ENCODE data around the gene COL18A1.

Gene COL18A1

DNA sequence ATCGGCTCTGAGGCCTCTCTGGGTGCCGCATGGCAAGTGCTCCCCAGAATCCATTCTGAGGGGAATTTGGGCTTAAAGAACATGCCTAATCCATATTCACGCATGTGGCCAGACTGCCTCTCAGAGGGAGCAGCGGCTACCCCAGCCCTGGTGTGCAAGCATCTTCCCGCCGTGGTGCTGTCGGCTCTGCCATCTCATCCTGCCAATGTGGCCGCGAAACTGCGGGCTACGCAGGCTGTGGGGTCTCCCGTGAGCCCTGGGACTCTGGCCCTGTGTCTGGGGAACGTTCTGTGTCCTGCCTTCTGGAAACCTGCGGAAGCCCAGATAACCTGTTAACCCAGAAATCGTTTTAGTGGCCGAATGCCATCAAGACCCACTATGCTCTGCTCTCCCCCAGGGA lies 76.6 kb downstream of the COL18A1 start:
- H3K18ac ChIP-seq (ENCODE audit: low read length): no peak overlapping the region
- H4K8ac ChIP-seq (ENCODE audit: low read depth, low read length): no peak overlapping the region
- no peak overlapping the region for H2AK5ac ChIP-seq (ENCODE audit: low read depth, low read length)
- H2BK12ac ChIP-seq (ENCODE audit: low read length): no peak overlapping the region
- WGBS, 2 donors (ENCODE audit: extremely low coverage in 2 of 2, insufficient read length in 2 of 2, insufficient replicate concordance in 1 of 2): no CpG with 5 or more reads among the region's 16 CpGs
- peaks cover 0 to 25% of the 10 kb centered on the region in 2 donors for H3K36me3 ChIP-seq (replicated peaks in 1 of 2; ENCODE audit: control insufficient read depth in 2 of 2, insufficient read depth in 2 of 2, low read length in 2 of 2)
- no peak overlapping the region for H3K4ac ChIP-seq (ENCODE audit: low read length)
- H2BK15ac ChIP-seq (ENCODE audit: low read length): no peak overlapping the region
- no peak overlapping the region for H3K27ac ChIP-seq (replicated peaks; ENCODE audit: low read length)
- H3K9me3 ChIP-seq (replicated peaks in 1 of 2; ENCODE audit: control insufficient read depth in 2 of 2, insufficient read depth in 1 of 2, low read depth in 1 of 2, low read length in 2 of 2): peaks cover 0 to 12% of the 10 kb centered on the region in 2 donors
- H4K91ac ChIP-seq (ENCODE audit: low read depth, low read length, poor library complexity): no peak overlapping the region
- H2AFZ ChIP-seq (ENCODE audit: low read length): no peak overlapping the region
- H2BK5ac ChIP-seq (ENCODE audit: low read length): no peak overlapping the region
- no peak for DNase-seq (ENCODE audit: low spot score)
- no peak overlapping the region for H3K4me3 ChIP-seq (ENCODE audit: low read length in 2 of 2)
- H3K9ac ChIP-seq (ENCODE audit: low read depth, low read length, poor library complexity): no peak overlapping the region
- H3K27me3 ChIP-seq (ENCODE audit: control insufficient read depth in 3 of 3, insufficient read depth in 3 of 3, low read depth in 1 of 3, low read length in 3 of 3): peaks cover 0 to 14% (median 5%) of the 10 kb centered on the region in 3 experiments
- peaks cover 2 to 3% of the 10 kb centered on the region in 2 donors for H3K4me1 ChIP-seq (ENCODE audit: control insufficient read depth in 2 of 2, insufficient read depth in 1 of 2, low read depth in 1 of 2, low read length in 2 of 2)
- H3K4me2 ChIP-seq (ENCODE audit: insufficient read depth, low read length, poor library complexity, severe bottlenecking): no peak overlapping the region
- H3K79me1 ChIP-seq (ENCODE audit: low read depth, low read length): peaks cover 2% of the 10 kb centered on the region
- H3K14ac ChIP-seq (ENCODE audit: low read length): peak overlapping the region; percentile 32
- no peak overlapping the region for H3K23ac ChIP-seq (ENCODE audit: low read depth, low read length, poor library complexity)
- H2BK120ac ChIP-seq (ENCODE audit: low read depth, low read length): peak overlapping the region; percentile 52

DNA sequence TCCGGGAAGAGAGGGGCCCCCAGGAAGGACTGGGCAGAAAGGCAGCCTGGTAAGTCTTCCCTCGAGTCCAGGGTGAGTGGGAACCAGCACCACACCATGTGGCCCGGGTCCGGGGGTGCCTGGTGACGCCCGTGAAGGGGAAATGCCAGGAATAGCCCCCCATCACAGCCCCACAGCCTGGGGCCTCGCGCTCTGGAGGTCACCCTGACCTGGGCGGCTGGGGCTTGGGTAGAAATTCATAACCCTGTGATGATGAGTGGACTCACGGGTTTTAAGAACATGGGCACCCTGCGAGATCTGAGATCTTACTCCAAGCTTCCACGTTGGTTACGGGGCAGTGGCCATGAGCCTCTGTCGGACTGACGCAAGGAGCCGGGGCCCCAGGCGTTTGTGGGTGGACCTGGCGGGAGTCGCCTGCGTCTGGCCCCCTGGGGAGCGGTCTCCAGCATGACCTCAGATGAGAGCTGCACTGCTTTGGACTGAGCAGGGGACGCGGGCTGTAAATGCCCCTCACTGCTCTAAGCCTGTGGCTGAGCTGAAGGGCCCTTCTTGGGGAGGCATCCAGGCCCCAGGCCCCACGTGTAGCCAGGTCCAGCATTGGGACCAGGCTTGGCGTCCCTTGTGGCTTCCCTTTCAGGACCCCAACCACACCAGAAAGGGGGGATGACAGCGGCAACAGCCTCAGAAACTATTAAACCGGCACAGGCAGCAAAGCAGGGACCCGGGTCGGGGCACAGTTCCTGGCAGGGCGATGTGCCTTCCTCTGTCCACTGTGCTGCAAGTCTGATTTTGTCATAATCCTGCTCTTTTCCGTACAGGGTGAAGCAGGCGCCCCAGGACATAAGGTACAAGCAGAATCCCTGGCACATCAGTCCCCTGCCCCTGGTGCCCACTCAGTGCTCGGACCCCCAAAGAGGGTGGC lies 77.3 kb downstream of the COL18A1 start:
- no peak overlapping the region for H2BK12ac ChIP-seq (ENCODE audit: low read length)
- H2AFZ ChIP-seq (ENCODE audit: low read length): no peak overlapping the region
- H3K9me3 ChIP-seq (replicated peaks in 1 of 2; ENCODE audit: control insufficient read depth in 2 of 2, insufficient read depth in 1 of 2, low read depth in 1 of 2, low read length in 2 of 2): peaks cover 0 to 10% of the 10 kb centered on the region in 2 donors
- H2AK5ac ChIP-seq (ENCODE audit: low read depth, low read length): no peak overlapping the region
- H4K91ac ChIP-seq (ENCODE audit: low read depth, low read length, poor library complexity): no peak overlapping the region
- H2BK15ac ChIP-seq (ENCODE audit: low read length): no peak overlapping the region
- H3K4me3 ChIP-seq (ENCODE audit: low read length in 2 of 2): no peak overlapping the region
- no peak overlapping the region for H3K23ac ChIP-seq (ENCODE audit: low read depth, low read length, poor library complexity)
- no peak overlapping the region for H4K8ac ChIP-seq (ENCODE audit: low read depth, low read length)
- H3K14ac ChIP-seq (ENCODE audit: low read length): no peak overlapping the region
- H3K4me2 ChIP-seq (ENCODE audit: insufficient read depth, low read length, poor library complexity, severe bottlenecking): no peak overlapping the region
- H3K9ac ChIP-seq (ENCODE audit: low read depth, low read length, poor library complexity): no peak overlapping the region
- H3K36me3 ChIP-seq (replicated peaks in 1 of 2; ENCODE audit: control insufficient read depth in 2 of 2, insufficient read depth in 2 of 2, low read length in 2 of 2): peaks cover 0 to 24% of the 10 kb centered on the region in 2 donors
- DNase-seq (ENCODE audit: low spot score): no peak
- H3K18ac ChIP-seq (ENCODE audit: low read length): no peak overlapping the region
- no peak overlapping the region for H3K27ac ChIP-seq (replicated peaks; ENCODE audit: low read length)
- no peak overlapping the region for H3K4ac ChIP-seq (ENCODE audit: low read length)
- peaks cover 2 to 3% of the 10 kb centered on the region in 2 donors for H3K4me1 ChIP-seq (ENCODE audit: control insufficient read depth in 2 of 2, insufficient read depth in 1 of 2, low read depth in 1 of 2, low read length in 2 of 2)
- H2BK5ac ChIP-seq (ENCODE audit: low read length): no peak overlapping the region
- WGBS, 2 donors (ENCODE audit: extremely low coverage in 2 of 2, insufficient read length in 2 of 2, insufficient replicate concordance in 1 of 2): no CpG with 5 or more reads among the region's 33 CpGs
- no peak overlapping the region for H2BK120ac ChIP-seq (ENCODE audit: low read depth, low read length)
- peaks cover 0 to 12% (median 5%) of the 10 kb centered on the region in 3 experiments for H3K27me3 ChIP-seq (ENCODE audit: control insufficient read depth in 3 of 3, insufficient read depth in 3 of 3, low read depth in 1 of 3, low read length in 3 of 3)
- peaks cover 2% of the 10 kb centered on the region for H3K79me1 ChIP-seq (ENCODE audit: low read depth, low read length)

DNA sequence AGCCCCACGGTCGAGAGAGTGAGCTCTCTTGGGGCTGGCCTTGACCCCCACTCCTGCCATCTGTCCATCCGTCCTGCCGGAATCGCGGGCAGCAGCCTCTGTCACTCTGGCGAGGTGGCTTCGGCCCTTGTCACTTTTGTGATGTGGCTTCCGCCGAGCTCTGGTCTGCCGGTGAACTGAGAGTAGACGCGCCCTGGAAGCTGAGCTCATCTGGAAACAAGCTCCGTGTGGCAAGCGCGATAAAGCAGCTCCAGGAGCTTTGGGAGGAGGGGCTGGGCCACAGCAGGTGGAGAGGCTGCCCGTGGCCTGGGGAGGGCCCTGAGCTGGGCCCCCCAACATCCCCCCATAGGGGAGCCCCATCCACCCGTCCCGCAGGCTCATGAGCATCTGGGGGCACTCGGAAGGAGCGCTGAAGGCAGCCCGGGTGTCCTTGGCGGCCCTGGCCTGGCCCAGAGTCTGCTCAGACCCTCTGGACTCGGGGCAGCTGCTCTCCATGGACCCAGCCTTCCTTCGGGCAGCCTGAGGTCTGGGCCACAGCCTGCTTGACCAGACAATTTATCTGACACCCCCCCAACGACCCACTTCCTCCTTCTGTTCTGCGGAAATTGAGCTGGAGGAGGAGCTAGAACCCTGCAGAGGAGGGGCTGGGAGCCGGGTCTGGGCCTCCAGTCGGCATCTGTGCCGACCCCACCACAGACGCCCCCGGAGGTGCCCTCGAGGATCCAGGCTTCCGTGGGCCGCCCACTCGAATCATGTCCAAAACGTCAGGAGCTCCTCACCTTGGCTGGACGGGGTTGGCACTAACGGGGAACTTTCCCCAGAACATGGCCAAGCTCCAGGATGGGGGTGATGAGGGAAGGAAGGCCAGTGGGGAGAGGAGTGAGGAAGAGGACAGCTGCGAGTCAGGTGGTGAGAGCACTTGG lies 78.2 kb downstream of the COL18A1 start:
- DNase-seq (ENCODE audit: low spot score): no peak
- peaks cover 0 to 10% of the 10 kb centered on the region in 2 donors for H3K9me3 ChIP-seq (replicated peaks in 1 of 2; ENCODE audit: control insufficient read depth in 2 of 2, insufficient read depth in 1 of 2, low read depth in 1 of 2, low read length in 2 of 2)
- no peak overlapping the region for H3K4me2 ChIP-seq (ENCODE audit: insufficient read depth, low read length, poor library complexity, severe bottlenecking)
- H3K23ac ChIP-seq (ENCODE audit: low read depth, low read length, poor library complexity): no peak overlapping the region
- H3K14ac ChIP-seq (ENCODE audit: low read length): no peak overlapping the region
- no peak overlapping the region for H3K18ac ChIP-seq (ENCODE audit: low read length)
- H3K27me3 ChIP-seq (ENCODE audit: control insufficient read depth in 3 of 3, insufficient read depth in 3 of 3, low read depth in 1 of 3, low read length in 3 of 3): peaks cover 0 to 21% (median 5%) of the 10 kb centered on the region in 3 experiments
- H3K27ac ChIP-seq (replicated peaks; ENCODE audit: low read length): no peak overlapping the region
- H2BK5ac ChIP-seq (ENCODE audit: low read length): peak overlapping the region; percentile 21
- no peak overlapping the region for H4K8ac ChIP-seq (ENCODE audit: low read depth, low read length)
- H3K36me3 ChIP-seq (replicated peaks in 1 of 2; ENCODE audit: control insufficient read depth in 2 of 2, insufficient read depth in 2 of 2, low read length in 2 of 2): peaks cover 0 to 24% of the 10 kb centered on the region in 2 donors
- WGBS, 2 donors (ENCODE audit: extremely low coverage in 2 of 2, insufficient read length in 2 of 2, insufficient replicate concordance in 1 of 2): no CpG with 5 or more reads among the region's 40 CpGs
- no peak overlapping the region for H2BK15ac ChIP-seq (ENCODE audit: low read length)
- no peak overlapping the region for H2BK12ac ChIP-seq (ENCODE audit: low read length)
- no peak overlapping the region for H2BK120ac ChIP-seq (ENCODE audit: low read depth, low read length)
- H2AFZ ChIP-seq (ENCODE audit: low read length): no peak overlapping the region
- no peak overlapping the region for H3K9ac ChIP-seq (ENCODE audit: low read depth, low read length, poor library complexity)
- peak overlapping the region in 1 of 2 donors; percentile 20 for H3K4me3 ChIP-seq (ENCODE audit: low read length in 2 of 2)
- H3K79me1 ChIP-seq (ENCODE audit: low read depth, low read length): peaks cover 2% of the 10 kb centered on the region
- H2AK5ac ChIP-seq (ENCODE audit: low read depth, low read length): peak overlapping the region; percentile 18
- H4K91ac ChIP-seq (ENCODE audit: low read depth, low read length, poor library complexity): no peak overlapping the region
- no peak overlapping the region for H3K4ac ChIP-seq (ENCODE audit: low read length)
- peaks cover 3 to 5% of the 10 kb centered on the region in 2 donors for H3K4me1 ChIP-seq (ENCODE audit: control insufficient read depth in 2 of 2, insufficient read depth in 1 of 2, low read depth in 1 of 2, low read length in 2 of 2)
